ENCODE measurements around the gene ANKRD50. TPM values are rescaled to one million over a fixed set of nuclear protein-coding genes. Genes with fewer than 3 reads are reported as not detected.

Gene ANKRD50
- total RNA-seq, 1 donor from 2014 or later: 29.4 TPM

DNA sequence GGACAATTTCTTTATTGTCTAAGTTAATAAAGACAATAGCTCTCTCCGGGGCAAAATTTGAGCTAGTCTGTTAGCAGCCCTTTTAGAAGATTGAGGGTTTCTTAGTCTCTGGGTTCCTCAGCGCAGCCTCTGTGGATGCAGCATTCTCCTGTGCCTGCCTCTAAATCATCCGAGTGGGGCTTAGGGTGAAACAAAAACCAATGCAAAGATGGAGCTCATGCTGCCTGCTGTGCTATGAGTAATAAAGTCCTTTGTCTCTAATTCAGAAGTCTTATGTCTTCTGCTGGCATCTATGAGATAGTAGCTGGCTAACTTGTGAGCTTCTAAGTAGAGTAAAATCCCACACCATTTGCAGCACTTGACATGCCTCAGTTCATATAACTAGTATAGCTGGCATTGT is 67.9 kb downstream of the ANKRD50 start:
- H3K27me3 ChIP-seq (ENCODE audit: insufficient read depth, low read length): no peaks in the 10 kb centered on the region
- no peaks in the 10 kb centered on the region for H3K27me3 Mint-ChIP-seq (ENCODE audit: low read depth, unreplicated experiment)
- H3K36me3 ChIP-seq (ENCODE audit: insufficient read depth, low read length): no peaks in the 10 kb centered on the region
- no peak overlapping the region for H3K27ac ChIP-seq (ENCODE audit: low read depth, low read length)
- no peak overlapping the region for H2AFZ ChIP-seq (ENCODE audit: low read depth, low read length)
- H3K4me1 ChIP-seq (ENCODE audit: insufficient read depth, low read length): peaks cover 6% of the 10 kb centered on the region
- H4K20me1 ChIP-seq (ENCODE audit: insufficient read depth, low read length): no peaks in the 10 kb centered on the region
- no peak overlapping the region for H3K4me3 Mint-ChIP-seq (ENCODE audit: unreplicated experiment)
- H3K79me2 ChIP-seq (ENCODE audit: insufficient read depth, low read length): no peaks in the 10 kb centered on the region
- no peak for DNase-seq (ENCODE audit: low read depth)
- no peaks in the 10 kb centered on the region for H3K36me3 Mint-ChIP-seq (ENCODE audit: low read depth, unreplicated experiment)
- no peaks in the 10 kb centered on the region for H3K9me3 ChIP-seq (ENCODE audit: insufficient read depth, low read depth, low read length)
- H3K4me1 Mint-ChIP-seq (ENCODE audit: low read depth, unreplicated experiment): peaks cover 4% of the 10 kb centered on the region
- H3K9me3 Mint-ChIP-seq (ENCODE audit: unreplicated experiment): no peaks in the 10 kb centered on the region
- TF ChIP-seq, protein P1, sequence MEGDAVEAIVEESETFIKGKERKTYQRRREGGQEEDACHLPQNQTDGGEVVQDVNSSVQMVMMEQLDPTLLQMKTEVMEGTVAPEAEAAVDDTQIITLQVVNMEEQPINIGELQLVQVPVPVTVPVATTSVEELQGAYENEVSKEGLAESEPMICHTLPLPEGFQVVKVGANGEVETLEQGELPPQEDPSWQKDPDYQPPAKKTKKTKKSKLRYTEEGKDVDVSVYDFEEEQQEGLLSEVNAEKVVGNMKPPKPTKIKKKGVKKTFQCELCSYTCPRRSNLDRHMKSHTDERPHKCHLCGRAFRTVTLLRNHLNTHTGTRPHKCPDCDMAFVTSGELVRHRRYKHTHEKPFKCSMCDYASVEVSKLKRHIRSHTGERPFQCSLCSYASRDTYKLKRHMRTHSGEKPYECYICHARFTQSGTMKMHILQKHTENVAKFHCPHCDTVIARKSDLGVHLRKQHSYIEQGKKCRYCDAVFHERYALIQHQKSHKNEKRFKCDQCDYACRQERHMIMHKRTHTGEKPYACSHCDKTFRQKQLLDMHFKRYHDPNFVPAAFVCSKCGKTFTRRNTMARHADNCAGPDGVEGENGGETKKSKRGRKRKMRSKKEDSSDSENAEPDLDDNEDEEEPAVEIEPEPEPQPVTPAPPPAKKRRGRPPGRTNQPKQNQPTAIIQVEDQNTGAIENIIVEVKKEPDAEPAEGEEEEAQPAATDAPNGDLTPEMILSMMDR (IDR thresholded peaks at IDR 0.05; ENCODE audit: insufficient read depth, low read depth, low read length): no peak
- TF ChIP-seq EZH2 (IDR thresholded peaks at IDR 0.05; ENCODE audit: insufficient read depth, low read length): no peak
- H3K4me2 ChIP-seq (ENCODE audit: low read length): no peak overlapping the region
- H3K27ac Mint-ChIP-seq (ENCODE audit: unreplicated experiment): no peak overlapping the region
- no peak for FAIRE-seq
- no peak overlapping the region for H3K4me3 ChIP-seq (ENCODE audit: insufficient read depth, low read depth, low read length)
- H3K9ac ChIP-seq (ENCODE audit: low read length): no peak overlapping the region

DNA sequence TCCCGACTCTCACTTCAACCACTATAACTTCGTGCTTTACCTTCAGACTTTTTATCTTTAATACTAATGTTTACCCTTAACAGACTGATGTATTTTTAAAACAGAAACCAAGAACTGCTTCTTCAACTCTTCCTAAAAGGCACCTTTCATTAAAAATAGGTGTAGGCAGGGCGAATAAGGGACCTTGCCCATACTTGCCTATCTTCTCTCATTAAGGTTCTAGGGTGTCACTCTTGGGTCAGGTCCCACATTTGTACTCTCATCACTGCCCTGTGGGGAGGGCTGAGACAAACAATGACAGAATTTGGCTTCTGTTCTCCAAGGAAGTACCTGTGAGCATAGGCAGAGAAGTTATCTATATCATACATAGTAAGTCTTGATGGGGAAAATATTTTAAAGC is 69.7 kb downstream of the ANKRD50 start:
- FAIRE-seq: no peak
- H3K4me1 Mint-ChIP-seq (ENCODE audit: low read depth, unreplicated experiment): peaks cover 4% of the 10 kb centered on the region

More for the DNA sequence above, 69.7 kb downstream of the ANKRD50 start:
- Histone ChIP-seq H4K20me1 (ENCODE audit: insufficient read depth, low read length) (no peaks in the 10 kb centered on the region), H3K9me3 (ENCODE audit: insufficient read depth, low read depth, low read length) (no peaks in the 10 kb centered on the region), H3K27ac (ENCODE audit: low read depth, low read length) (no peak overlapping the region), H3K9ac (ENCODE audit: low read length) (no peak overlapping the region), H3K27me3 (ENCODE audit: insufficient read depth, low read length) (no peaks in the 10 kb centered on the region), H3K36me3 (ENCODE audit: insufficient read depth, low read length) (no peaks in the 10 kb centered on the region), H3K79me2 (ENCODE audit: insufficient read depth, low read length) (no peaks in the 10 kb centered on the region), H3K4me3 (ENCODE audit: insufficient read depth, low read depth, low read length) (no peak overlapping the region), H3K4me1 (ENCODE audit: insufficient read depth, low read length) (peaks cover 6% of the 10 kb centered on the region), H2AFZ (ENCODE audit: low read depth, low read length) (no peak overlapping the region), H3K4me2 (ENCODE audit: low read length) (no peak overlapping the region)
- Mint-ChIP-seq H3K9me3 (ENCODE audit: unreplicated experiment) (no peaks in the 10 kb centered on the region), H3K4me3 (ENCODE audit: unreplicated experiment) (no peak overlapping the region), H3K27ac (ENCODE audit: unreplicated experiment) (no peak overlapping the region), H3K27me3 (ENCODE audit: low read depth, unreplicated experiment) (no peaks in the 10 kb centered on the region), H3K36me3 (ENCODE audit: low read depth, unreplicated experiment) (no peaks in the 10 kb centered on the region)
- DNase-seq (ENCODE audit: low read depth): no peak
- TF ChIP-seq, protein P1 (IDR thresholded peaks at IDR 0.05; ENCODE audit: insufficient read depth, low read depth, low read length): no peak
- no peak for TF ChIP-seq EZH2 (IDR thresholded peaks at IDR 0.05; ENCODE audit: insufficient read depth, low read length)
